HepG2 (cell line): Measurements from ENCODE around the gene DAD1. TPM values are rescaled to one million over a fixed set of nuclear protein-coding genes. Genes with fewer than 3 reads are reported as not detected.

Experiments used
- BHLHE40 ChIP-seq: IDR thresholded peaks from 2 replicates; pipeline ENCODE4 v1.6.1; 2011; ENCODE audit warnings: low read length, improper control_type of control experiment
- CHD4 ChIP-seq: fragments of 200-600 bp; sonication (generic); IDR thresholded peaks from 2 replicates; pipeline ENCODE4 v1.7.0; 2017; ENCODE audit warnings: mild to moderate bottlenecking, low read length, borderline replicate concordance
- FOXK2 ChIP-seq: fragments of 450-650 bp; IDR thresholded peaks from 2 replicates; pipeline ENCODE4 v1.6.1; 2016
- HNF4A ChIP-seq: sonication (generic); formaldehyde crosslinking; IDR thresholded peaks from 2 replicates; pipeline ENCODE4 v1.4.0; 2020; ENCODE audit warnings: missing genetic modification reagents
- JUN ChIP-seq: sonication (generic); formaldehyde crosslinking; IDR thresholded peaks from 2 replicates; pipeline ENCODE4 v1.4.0; 2020; ENCODE audit warnings: mild to moderate bottlenecking, missing genetic modification reagents
- LCORL ChIP-seq, 2 experiments: fragments of 450-650 bp in 1 of 2; sonication (generic) in 1 of 2; formaldehyde crosslinking in 1 of 2; IDR thresholded peaks; 2 replicates each; pipeline versions ENCODE4 v1.5.0 to v1.6.1; 2017 to 2020; ENCODE audit warnings: antibody characterized with exemption in 1 of 2, missing genetic modification reagents in 1 of 2
- MEIS2 ChIP-seq: sonication (generic); formaldehyde crosslinking; IDR thresholded peaks from 2 replicates; pipeline ENCODE4 v1.9.0; 2021; ENCODE audit warnings: mild to moderate bottlenecking, missing genetic modification reagents
- PHF5A ChIP-seq: IDR thresholded peaks from one replicate; pipeline ENCODE4 v1.6.1; 2018; ENCODE audit warnings: low read depth, missing genetic modification reagents; ENCODE audit not compliant: unreplicated experiment
- POLR2AphosphoS2 ChIP-seq: IDR thresholded peaks from 2 replicates; pipeline ENCODE4 v1.6.1; 2011; ENCODE audit warnings: low read depth, low read length, improper control_type of control experiment
- SRSF9 ChIP-seq: fragments of 200-400 bp; formaldehyde crosslinking; IDR thresholded peaks from 2 replicates; pipeline ENCODE4 v1.6.1; 2018; ENCODE audit warnings: borderline replicate concordance, mild to moderate bottlenecking, low read depth, low read length; ENCODE audit not compliant: insufficient read depth, poor library complexity, severe bottlenecking
- U2AF1 ChIP-seq: fragments of 200-400 bp; formaldehyde crosslinking; optimal IDR thresholded peaks from 2 replicates; pipeline ENCODE3; 2017; ENCODE audit warnings: mild to moderate bottlenecking, low read depth, low read length
- ZNF350 ChIP-seq: sonication (generic); formaldehyde crosslinking; IDR thresholded peaks from 2 replicates; pipeline ENCODE4 v1.4.0; 2020; ENCODE audit warnings: mild to moderate bottlenecking, low read depth, missing genetic modification reagents, borderline replicate concordance
- ZNF577 ChIP-seq: sonication (generic); formaldehyde crosslinking; IDR thresholded peaks from 2 replicates; pipeline ENCODE4 v1.4.0; 2020; ENCODE audit warnings: mild to moderate bottlenecking, low read depth, missing genetic modification reagents, borderline replicate concordance
- ZNF775 ChIP-seq: sonication (generic); formaldehyde crosslinking; IDR thresholded peaks from 2 replicates; pipeline ENCODE4 v1.4.0; 2020; ENCODE audit warnings: missing genetic modification reagents, mild to moderate bottlenecking, moderate library complexity, borderline replicate concordance
- ZSCAN30 ChIP-seq: sonication (generic); formaldehyde crosslinking; IDR thresholded peaks from 2 replicates; pipeline ENCODE4 v1.5.0; 2020; ENCODE audit warnings: mild to moderate bottlenecking, missing genetic modification reagents
- polyA plus RNA-seq, 8 experiments: library from polyadenylated mRNA; depleted of rRNA in 3 of 8; stranded (reverse) in 7 of 8; unstranded in 1 of 8; fragments of >200 nt; fragmentation: Illumina TruSeq in 4 of 8; extraction: Trizol in 4 of 8; gene quantifications; 2 replicates each; pipeline versions ENCODE4 v1.2.1 to v1.2.3, GENCODE V29; 2011 to 2016; ENCODE audit warnings: low read depth in 4 of 8, missing spikeins in 1 of 8, mixed read lengths in 1 of 8; ENCODE audit not compliant: insufficient read depth in 1 of 8
- total RNA-seq, 5 experiments: library from RNA; depleted of rRNA; stranded (reverse); fragments of >200 nt; fragmentation: Illumina TruSeq; extraction: Trizol; gene quantifications; 2 replicates each; pipeline ENCODE4 v1.2.3, GENCODE V29; 2016; ENCODE audit warnings: low read depth in 1 of 5
- TF ChIP-seq, protein P1 (sequence below): IDR thresholded peaks from 2 replicates; pipeline ENCODE4 v1.6.1; 2018; ENCODE audit warnings: missing genetic modification reagents, mild to moderate bottlenecking, missing compliant biosample characterization
- TF ChIP-seq, protein P2 (sequence below): IDR thresholded peaks from 2 replicates; pipeline ENCODE4 v1.6.1; 2016; ENCODE audit warnings: low read depth, missing genetic modification reagents, missing compliant biosample characterization
- TF ChIP-seq, protein P3 (sequence below): sonication (generic); formaldehyde crosslinking; IDR thresholded peaks from 2 replicates; pipeline ENCODE4 v1.4.0; 2020; ENCODE audit warnings: missing genetic modification reagents, mild to moderate bottlenecking, borderline replicate concordance
- TF ChIP-seq, protein P4 (sequence below): conservative IDR thresholded peaks from 2 replicates; pipeline ENCODE4 v1.6.1; 2018; ENCODE audit warnings: missing genetic modification reagents

Gene DAD1
- total and polyA plus RNA-seq, 2 of the 13 experiments (the other 11 are each of a cell fraction or from before 2014, with no cell fraction given) = 558 to 626 TPM

DNA sequence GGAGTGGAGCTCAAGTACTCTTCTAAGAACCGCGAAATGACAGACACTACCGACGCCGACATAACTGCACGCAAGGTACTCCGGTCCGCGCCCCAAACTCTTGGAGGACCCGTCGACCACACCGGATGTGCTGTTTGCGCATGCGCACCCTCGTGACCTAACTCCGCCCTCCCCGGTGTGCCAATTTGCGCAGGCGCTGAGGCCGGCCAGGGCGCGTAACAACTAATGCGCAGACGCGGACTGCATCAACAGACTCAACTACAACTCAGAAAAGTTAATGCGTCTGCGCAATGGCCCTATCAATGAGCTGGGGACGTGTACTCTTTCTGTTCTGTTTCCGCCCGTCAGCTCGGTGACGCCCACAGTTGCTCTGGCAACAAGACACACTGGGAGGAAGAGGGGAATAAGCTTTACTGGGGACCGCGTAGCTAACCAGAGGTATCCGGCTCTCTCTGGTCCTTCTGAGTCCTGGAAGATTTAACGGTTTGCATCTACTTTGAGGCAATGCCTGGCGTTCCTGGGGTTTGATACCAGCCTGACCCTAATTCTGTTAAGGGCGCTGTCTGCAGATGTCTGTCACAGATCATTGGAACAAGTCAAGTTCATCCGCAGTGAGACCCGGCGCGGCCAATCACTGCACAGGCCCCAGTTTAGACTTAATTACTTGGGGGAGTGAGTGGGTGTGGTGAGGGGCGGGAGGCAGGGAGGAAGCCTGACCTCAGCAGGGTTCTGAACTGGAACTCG lies at the start of gene DAD1 (continued):
- TF ChIP-seq CHD4 (peak; percentile 94; the same call in 1 of the 2 replicates), PHF5A (CRISPR knock-in tag) (no peak), ZNF350 (CRISPR knock-in tag) (peak; percentile 98), BHLHE40 (peak; percentile 71), POLR2AphosphoS2 (no peak), JUN (peak; percentile 35; the same call in 1 of the 2 replicates), HNF4A (CRISPR knock-in tag) (no peak; the same call in 1 of the 2 replicates), FOXK2 (peak; percentile 88), ZNF577 (CRISPR knock-in tag) (no peak), ZSCAN30 (CRISPR knock-in tag) (no peak), SRSF9 (no peak), U2AF1 (no peak), LCORL (IDR thresholded peaks at IDR 0.05) (no peak), LCORL (CRISPR knock-in tag; IDR thresholded peaks at IDR 0.05) (peak; percentile 82), MEIS2 (CRISPR knock-in tag) (peak; percentile 49; the same call in 1 of the 2 replicates), ZNF775 (CRISPR knock-in tag) (0 out of 2 replicates have a peak, but pooled peaks have one; percentile 84)
- TF ChIP-seq, protein P1, sequence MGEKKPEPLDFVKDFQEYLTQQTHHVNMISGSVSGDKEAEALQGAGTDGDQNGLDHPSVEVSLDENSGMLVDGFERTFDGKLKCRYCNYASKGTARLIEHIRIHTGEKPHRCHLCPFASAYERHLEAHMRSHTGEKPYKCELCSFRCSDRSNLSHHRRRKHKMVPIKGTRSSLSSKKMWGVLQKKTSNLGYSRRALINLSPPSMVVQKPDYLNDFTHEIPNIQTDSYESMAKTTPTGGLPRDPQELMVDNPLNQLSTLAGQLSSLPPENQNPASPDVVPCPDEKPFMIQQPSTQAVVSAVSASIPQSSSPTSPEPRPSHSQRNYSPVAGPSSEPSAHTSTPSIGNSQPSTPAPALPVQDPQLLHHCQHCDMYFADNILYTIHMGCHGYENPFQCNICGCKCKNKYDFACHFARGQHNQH (CRISPR knock-in tag) = peak; percentile 66
- TF ChIP-seq, protein P2, sequence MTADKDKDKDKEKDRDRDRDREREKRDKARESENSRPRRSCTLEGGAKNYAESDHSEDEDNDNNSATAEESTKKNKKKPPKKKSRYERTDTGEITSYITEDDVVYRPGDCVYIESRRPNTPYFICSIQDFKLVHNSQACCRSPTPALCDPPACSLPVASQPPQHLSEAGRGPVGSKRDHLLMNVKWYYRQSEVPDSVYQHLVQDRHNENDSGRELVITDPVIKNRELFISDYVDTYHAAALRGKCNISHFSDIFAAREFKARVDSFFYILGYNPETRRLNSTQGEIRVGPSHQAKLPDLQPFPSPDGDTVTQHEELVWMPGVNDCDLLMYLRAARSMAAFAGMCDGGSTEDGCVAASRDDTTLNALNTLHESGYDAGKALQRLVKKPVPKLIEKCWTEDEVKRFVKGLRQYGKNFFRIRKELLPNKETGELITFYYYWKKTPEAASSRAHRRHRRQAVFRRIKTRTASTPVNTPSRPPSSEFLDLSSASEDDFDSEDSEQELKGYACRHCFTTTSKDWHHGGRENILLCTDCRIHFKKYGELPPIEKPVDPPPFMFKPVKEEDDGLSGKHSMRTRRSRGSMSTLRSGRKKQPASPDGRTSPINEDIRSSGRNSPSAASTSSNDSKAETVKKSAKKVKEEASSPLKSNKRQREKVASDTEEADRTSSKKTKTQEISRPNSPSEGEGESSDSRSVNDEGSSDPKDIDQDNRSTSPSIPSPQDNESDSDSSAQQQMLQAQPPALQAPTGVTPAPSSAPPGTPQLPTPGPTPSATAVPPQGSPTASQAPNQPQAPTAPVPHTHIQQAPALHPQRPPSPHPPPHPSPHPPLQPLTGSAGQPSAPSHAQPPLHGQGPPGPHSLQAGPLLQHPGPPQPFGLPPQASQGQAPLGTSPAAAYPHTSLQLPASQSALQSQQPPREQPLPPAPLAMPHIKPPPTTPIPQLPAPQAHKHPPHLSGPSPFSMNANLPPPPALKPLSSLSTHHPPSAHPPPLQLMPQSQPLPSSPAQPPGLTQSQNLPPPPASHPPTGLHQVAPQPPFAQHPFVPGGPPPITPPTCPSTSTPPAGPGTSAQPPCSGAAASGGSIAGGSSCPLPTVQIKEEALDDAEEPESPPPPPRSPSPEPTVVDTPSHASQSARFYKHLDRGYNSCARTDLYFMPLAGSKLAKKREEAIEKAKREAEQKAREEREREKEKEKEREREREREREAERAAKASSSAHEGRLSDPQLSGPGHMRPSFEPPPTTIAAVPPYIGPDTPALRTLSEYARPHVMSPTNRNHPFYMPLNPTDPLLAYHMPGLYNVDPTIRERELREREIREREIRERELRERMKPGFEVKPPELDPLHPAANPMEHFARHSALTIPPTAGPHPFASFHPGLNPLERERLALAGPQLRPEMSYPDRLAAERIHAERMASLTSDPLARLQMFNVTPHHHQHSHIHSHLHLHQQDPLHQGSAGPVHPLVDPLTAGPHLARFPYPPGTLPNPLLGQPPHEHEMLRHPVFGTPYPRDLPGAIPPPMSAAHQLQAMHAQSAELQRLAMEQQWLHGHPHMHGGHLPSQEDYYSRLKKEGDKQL = 0 out of 2 replicates have a peak, but pooled peaks have one; percentile 36
- TF ChIP-seq, protein P3, sequence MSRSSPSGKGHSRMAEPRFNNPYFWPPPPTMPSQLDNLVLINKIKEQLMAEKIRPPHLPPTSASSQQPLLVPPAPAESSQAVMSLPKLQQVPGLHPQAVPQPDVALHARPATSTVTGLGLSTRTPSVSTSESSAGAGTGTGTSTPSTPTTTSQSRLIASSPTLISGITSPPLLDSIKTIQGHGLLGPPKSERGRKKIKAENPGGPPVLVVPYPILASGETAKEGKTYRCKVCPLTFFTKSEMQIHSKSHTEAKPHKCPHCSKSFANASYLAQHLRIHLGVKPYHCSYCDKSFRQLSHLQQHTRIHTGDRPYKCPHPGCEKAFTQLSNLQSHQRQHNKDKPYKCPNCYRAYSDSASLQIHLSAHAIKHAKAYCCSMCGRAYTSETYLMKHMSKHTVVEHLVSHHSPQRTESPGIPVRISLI = no peak; the same call in 1 of the 2 replicates
- TF ChIP-seq, protein P4, sequence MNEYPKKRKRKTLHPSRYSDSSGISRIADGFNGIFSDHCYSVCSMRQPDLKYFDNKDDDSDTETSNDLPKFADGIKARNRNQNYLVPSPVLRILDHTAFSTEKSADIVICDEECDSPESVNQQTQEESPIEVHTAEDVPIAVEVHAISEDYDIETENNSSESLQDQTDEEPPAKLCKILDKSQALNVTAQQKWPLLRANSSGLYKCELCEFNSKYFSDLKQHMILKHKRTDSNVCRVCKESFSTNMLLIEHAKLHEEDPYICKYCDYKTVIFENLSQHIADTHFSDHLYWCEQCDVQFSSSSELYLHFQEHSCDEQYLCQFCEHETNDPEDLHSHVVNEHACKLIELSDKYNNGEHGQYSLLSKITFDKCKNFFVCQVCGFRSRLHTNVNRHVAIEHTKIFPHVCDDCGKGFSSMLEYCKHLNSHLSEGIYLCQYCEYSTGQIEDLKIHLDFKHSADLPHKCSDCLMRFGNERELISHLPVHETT (CRISPR knock-in tag) = peak; percentile 23; the same call in 1 of the 2 replicates
